SU-DHL-6 (cell line): ENCODE data around the gene KDM5B.

ENCODE experiments used
- H2AFZ ChIP-seq: fragments of 200-600 bp; sonication (generic); 2 replicates; pipeline ENCODE4 v1.6.1; 2014; ENCODE audit warnings: low read depth, mild to moderate bottlenecking, moderate library complexity, mixed read lengths, antibody characterized with exemption, low read length; ENCODE audit not compliant: severe bottlenecking
- H3F3A ChIP-seq: fragments of 200-600 bp; shearing (Covaris generic); 2 replicates; pipeline ENCODE4 v1.6.0; 2016; ENCODE audit warnings: antibody characterized with exemption, mild to moderate bottlenecking; ENCODE audit not compliant: insufficient read depth
- H3K27ac ChIP-seq: fragments of 200-600 bp; sonication (generic); 2 replicates; pipeline ENCODE4 v1.5.1; 2016; ENCODE audit warnings: low read depth, mild to moderate bottlenecking, low read length, moderate library complexity, mixed read lengths
- H3K27me3 ChIP-seq: fragments of 200-600 bp; sonication (generic), shearing (Covaris generic); 2 replicates; pipeline ENCODE4 v1.6.0; 2014; ENCODE audit warnings: mild to moderate bottlenecking, low read length
- H3K36me3 ChIP-seq: fragments of 200-600 bp; sonication (generic); 2 replicates; pipeline ENCODE4 v1.6.1; 2014; ENCODE audit warnings: mild to moderate bottlenecking, low read length, mixed read lengths
- H3K4me2 ChIP-seq: fragments of 300-600, 200-600 bp; shearing (Covaris generic), sonication (generic); 2 replicates; pipeline ENCODE4 v1.6.0; 2014; ENCODE audit warnings: low read length, low read depth, mild to moderate bottlenecking; ENCODE audit not compliant: poor library complexity, severe bottlenecking
- H3K4me3 ChIP-seq: fragments of 200-600 bp; sonication (generic); 2 replicates; pipeline ENCODE4 v1.5.1; 2014; ENCODE audit warnings: antibody characterized with exemption, low read length, mild to moderate bottlenecking, mixed read lengths; ENCODE audit not compliant: insufficient read depth, poor library complexity, severe bottlenecking
- H3K79me2 ChIP-seq: fragments of 200-600 bp; sonication (generic); 2 replicates; pipeline ENCODE4 v1.6.1; 2014; ENCODE audit warnings: mild to moderate bottlenecking, low read length, moderate library complexity; ENCODE audit not compliant: insufficient read depth
- H3K9ac ChIP-seq: fragments of 200-600 bp; sonication (generic); 2 replicates; pipeline ENCODE4 v1.7.0; 2014; ENCODE audit warnings: mild to moderate bottlenecking, low read length
- H3K9me2 ChIP-seq: fragments of 200-600 bp; sonication (generic); replicated peaks from 2 replicates; pipeline ENCODE4 v1.6.1; 2014; ENCODE audit warnings: low read length; ENCODE audit not compliant: insufficient read depth
- H3K9me3 ChIP-seq: fragments of 200-600 bp; sonication (generic); 2 replicates; pipeline ENCODE4 v1.6.1; 2014; ENCODE audit warnings: low read length, mixed read lengths; ENCODE audit not compliant: insufficient read depth
- H4K20me1 ChIP-seq: fragments of 200-600 bp; sonication (generic); 2 replicates; pipeline ENCODE4 v1.6.1; 2014; ENCODE audit warnings: low read depth, mild to moderate bottlenecking, antibody characterized with exemption, low read length, moderate library complexity, mixed read lengths
- EZH2phosphoT487 ChIP-seq: fragments of 200-600 bp; sonication (generic), shearing (Covaris generic); conservative IDR thresholded peaks from 2 replicates; pipeline ENCODE4 v1.6.1; 2018; ENCODE audit warnings: mild to moderate bottlenecking, antibody characterized with exemption, low read length, moderate library complexity, mixed read lengths
- TF ChIP-seq, protein P1 (sequence below): fragments of 200-600 bp; sonication (generic); IDR thresholded peaks from one replicate; pipeline ENCODE4 v1.5.1; 2017; ENCODE audit warnings: antibody characterized with exemption, mild to moderate bottlenecking, low read length, moderate library complexity; ENCODE audit not compliant: insufficient read depth, poor library complexity, severe bottlenecking

Gene KDM5B

DNA sequence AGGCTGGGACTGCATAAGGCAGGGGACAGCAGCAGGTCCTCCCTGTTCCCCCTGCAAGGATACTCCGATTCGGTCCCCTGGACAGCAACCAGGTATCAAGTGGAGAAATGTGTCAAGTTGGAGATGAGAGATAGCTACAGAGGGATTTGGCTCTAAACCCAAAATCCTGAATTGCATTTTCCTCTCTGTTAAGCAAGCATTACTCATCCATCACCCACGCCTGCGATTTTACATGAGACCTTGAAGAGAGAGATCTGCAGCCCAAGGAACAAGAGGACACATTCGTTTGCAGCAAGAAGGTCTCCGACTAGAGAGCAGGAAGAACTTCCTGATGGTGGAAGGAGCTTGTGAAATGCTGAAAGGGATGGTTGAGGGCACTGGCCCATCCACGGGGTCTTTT is 119.8 kb downstream of the KDM5B start:
- Histone ChIP-seq H3K27me3 (no peaks in the 10 kb centered on the region), H3K79me2 (no peaks in the 10 kb centered on the region)

GRCh38 chr1:202687798-202688197 is 120.4 kb downstream of the KDM5B start:
- Histone ChIP-seq H3K36me3 (no peaks in the 10 kb centered on the region), H3K9ac (no peak overlapping the region), H3K4me3 (no peak overlapping the region), H3K4me2 (no peak overlapping the region), H3K9me2 (no peaks in the 10 kb centered on the region), H2AFZ (no peak overlapping the region), H3F3A (no peaks in the 10 kb centered on the region), H3K79me2 (no peaks in the 10 kb centered on the region), H3K9me3 (no peaks in the 10 kb centered on the region), H4K20me1 (no peaks in the 10 kb centered on the region), H3K27ac (no peak overlapping the region), H3K27me3 (no peaks in the 10 kb centered on the region)
- TF ChIP-seq, protein P1, sequence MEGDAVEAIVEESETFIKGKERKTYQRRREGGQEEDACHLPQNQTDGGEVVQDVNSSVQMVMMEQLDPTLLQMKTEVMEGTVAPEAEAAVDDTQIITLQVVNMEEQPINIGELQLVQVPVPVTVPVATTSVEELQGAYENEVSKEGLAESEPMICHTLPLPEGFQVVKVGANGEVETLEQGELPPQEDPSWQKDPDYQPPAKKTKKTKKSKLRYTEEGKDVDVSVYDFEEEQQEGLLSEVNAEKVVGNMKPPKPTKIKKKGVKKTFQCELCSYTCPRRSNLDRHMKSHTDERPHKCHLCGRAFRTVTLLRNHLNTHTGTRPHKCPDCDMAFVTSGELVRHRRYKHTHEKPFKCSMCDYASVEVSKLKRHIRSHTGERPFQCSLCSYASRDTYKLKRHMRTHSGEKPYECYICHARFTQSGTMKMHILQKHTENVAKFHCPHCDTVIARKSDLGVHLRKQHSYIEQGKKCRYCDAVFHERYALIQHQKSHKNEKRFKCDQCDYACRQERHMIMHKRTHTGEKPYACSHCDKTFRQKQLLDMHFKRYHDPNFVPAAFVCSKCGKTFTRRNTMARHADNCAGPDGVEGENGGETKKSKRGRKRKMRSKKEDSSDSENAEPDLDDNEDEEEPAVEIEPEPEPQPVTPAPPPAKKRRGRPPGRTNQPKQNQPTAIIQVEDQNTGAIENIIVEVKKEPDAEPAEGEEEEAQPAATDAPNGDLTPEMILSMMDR = no peak
- TF ChIP-seq EZH2phosphoT487 = no peak

More for the DNA sequence above, 119.8 kb downstream of the KDM5B start:
- H3F3A ChIP-seq = no peaks in the 10 kb centered on the region
- no peak overlapping the region for H3K9ac ChIP-seq
- no peaks in the 10 kb centered on the region for H3K36me3 ChIP-seq
- H3K9me3 ChIP-seq = no peaks in the 10 kb centered on the region
- no peak overlapping the region for H2AFZ ChIP-seq
- TF ChIP-seq, protein P1 = no peak
- TF ChIP-seq EZH2phosphoT487 = no peak
- no peaks in the 10 kb centered on the region for H4K20me1 ChIP-seq
- H3K9me2 ChIP-seq = no peaks in the 10 kb centered on the region
- H3K27ac ChIP-seq = no peak overlapping the region
- no peak overlapping the region for H3K4me2 ChIP-seq
- no peak overlapping the region for H3K4me3 ChIP-seq

DNA sequence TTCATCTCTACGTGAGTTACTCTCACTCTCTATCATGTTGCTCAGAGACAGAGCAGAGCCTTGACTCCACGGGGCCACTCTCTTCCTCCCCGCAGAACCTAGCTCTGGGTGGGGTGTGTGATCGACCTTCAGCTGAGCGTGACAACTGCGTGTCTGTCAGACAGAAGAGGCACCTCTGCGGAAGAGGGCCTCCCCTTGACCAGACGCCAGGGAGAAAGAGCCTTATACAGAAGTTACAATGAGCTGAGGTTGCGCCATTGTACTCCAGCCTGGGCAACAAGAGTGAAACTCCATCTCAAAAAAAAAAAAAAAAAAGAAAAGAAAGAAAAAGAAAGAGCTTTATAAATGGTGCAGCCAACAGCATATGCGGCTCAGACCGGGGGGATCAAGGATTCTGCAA is 120.9 kb downstream of the KDM5B start:
- Histone ChIP-seq H2AFZ (no peak overlapping the region), H3K4me2 (no peak overlapping the region), H3F3A (no peaks in the 10 kb centered on the region), H3K9me2 (no peaks in the 10 kb centered on the region), H3K36me3 (no peaks in the 10 kb centered on the region), H3K4me3 (no peak overlapping the region), H3K79me2 (no peaks in the 10 kb centered on the region), H3K27me3 (no peaks in the 10 kb centered on the region), H4K20me1 (no peaks in the 10 kb centered on the region), H3K9me3 (no peaks in the 10 kb centered on the region), H3K27ac (no peak overlapping the region), H3K9ac (no peak overlapping the region)
- TF ChIP-seq EZH2phosphoT487 = no peak
- TF ChIP-seq, protein P1 = no peak
